ENCODE data around the gene ADCY10. TPM values are rescaled to one million over a fixed set of nuclear protein-coding genes. Genes with fewer than 3 reads are reported as not detected.

Gene ADCY10
- total and polyA plus RNA-seq, 2 donors (not counting 3 experiments of a cell fraction or from before 2014, with no cell fraction given): not detected

- no TSS peak for BruUV-seq (replicated peaks)
- Histone ChIP-seq H3K36me3 (ENCODE audit: control insufficient read depth in 2 of 2, extremely low read depth in 1 of 2, insufficient read depth in 2 of 2, low read length in 2 of 2) (no peaks in the 10 kb centered on the region), H3K4me3 (replicated peaks in 1 of 3; ENCODE audit: insufficient read depth in 1 of 3, low read depth in 1 of 3, low read length in 3 of 3) (peak overlapping the region; percentile 63 to 95 (median 93)), H3K4me2 (ENCODE audit: insufficient read depth, low read length) (peak overlapping the region; percentile 85), H3K9ac (replicated peaks; ENCODE audit: extremely low read depth, insufficient read depth, low read length) (peak overlapping the region; percentile 85), H3K27ac (ENCODE audit: insufficient read depth, low read depth, low read length) (peak overlapping the region; percentile 93), H3K27me3 (ENCODE audit: control insufficient read depth in 2 of 2, insufficient read depth in 2 of 2, low read length in 2 of 2) (no peaks in the 10 kb centered on the region), H3K79me2 (ENCODE audit: control insufficient read depth, insufficient read depth, low read length) (peaks cover 34% of the 10 kb centered on the region), H3K9me3 (replicated peaks; ENCODE audit: control insufficient read depth, insufficient read depth, low read length) (no peaks in the 10 kb centered on the region), H2AFZ (ENCODE audit: low read depth, low read length) (peak overlapping the region; percentile 85), H4K20me1 (replicated peaks; ENCODE audit: control insufficient read depth, extremely low read depth, insufficient read depth, low read length) (no peaks in the 10 kb centered on the region), H3K4me1 (ENCODE audit: control insufficient read depth, extremely low read depth, insufficient read depth, low read length) (peaks cover 18% of the 10 kb centered on the region), H3K9me1 (replicated peaks; ENCODE audit: control insufficient read depth, extremely low read depth, insufficient read depth, low read length) (no peaks in the 10 kb centered on the region)
- ChIA-PET POLR2A (interaction anchor here (1.2 kb wide), 1 partner anchor 31 kb away, joined by 3 read pairs; no protein-coding TSS in a partner anchor), CTCF (interaction anchor here (0.7 to 3.7 kb wide), 4 partner anchors 16 to 147 kb away, joined by 3 to 49 read pairs (median 4); no protein-coding TSS in a partner anchor)
- intact Hi-C loops (cut with micrococcal nuclease) (loop anchor here (5.0 kb wide), 1 partner anchor 132 kb away; no protein-coding TSS in a partner anchor), dilution Hi-C loops (cut with MboI; ENCODE audit: extremely low pct_ligation_motif_present, low sequenced_read_pairs) (no loop called here)
- TF ChIP-seq MAX (IDR thresholded peaks at IDR 0.05; ENCODE audit: insufficient read depth, insufficient read length) (no peak), FOS (IDR thresholded peaks at IDR 0.05; ENCODE audit: borderline replicate concordance, insufficient read depth, low read length) (no peak), EZH2 (IDR thresholded peaks at IDR 0.05; ENCODE audit: borderline replicate concordance, low read depth, low read length, severe bottlenecking) (no peak), POLR2AphosphoS5 (IDR thresholded peaks at IDR 0.05; ENCODE audit: insufficient read depth, low read depth, low read length) (no peak), POLR2A (IDR thresholded peaks at IDR 0.05; ENCODE audit: low read depth, low read length) (no peak), JUN (IDR thresholded peaks at IDR 0.05; ENCODE audit: borderline replicate concordance, insufficient read depth, insufficient read length, low read depth) (no peak), GATA2 (IDR thresholded peaks at IDR 0.05; ENCODE audit: insufficient read depth, insufficient read length, low read depth, low read length) (no peak), CTCF (IDR thresholded peaks at IDR 0.05; ENCODE audit: extremely low read depth in 1 of 2, insufficient read depth in 1 of 2, low read depth in 1 of 2, low read length in 2 of 2) (no peak), MYC (IDR thresholded peaks at IDR 0.05; ENCODE audit: low read depth, low read length) (no peak)
- FAIRE-seq: peak; percentile 44
- peak; percentile 4 for DNase-seq (ENCODE audit: low read depth, low spot score)
Observed at GRCh38 chr1:167934426-167935215, 20.7 kb upstream of the ADCY10 start.
